Transverse colon (tissue), 4 donors: ENCODE results near the gene NECTIN1.

Experiments used
- CTCF ChIP-seq, 5 experiments: fragments of 200-600 bp in 3 of 5; fragments of 450-650 bp in 2 of 5; sonication (generic) in 3 of 5; IDR thresholded peaks; 1 replicate in 2 of 5; 2 replicates in 3 of 5; pipeline ENCODE4 v1.5.1; 2016 to 2017; ENCODE audit warnings: antibody characterized with exemption in 5 of 5, inconsistent platforms in 3 of 5, mild to moderate bottlenecking in 2 of 5, moderate library complexity in 1 of 5
- POLR2A ChIP-seq: fragments of 450-650 bp; IDR thresholded peaks from one replicate; pipeline ENCODE4 v1.6.1; 2016; ENCODE audit warnings: antibody characterized with exemption, mild to moderate bottlenecking, moderate library complexity
- POLR2AphosphoS5 ChIP-seq, 3 donors: sonication (generic); formaldehyde crosslinking; IDR thresholded peaks; one replicate each; pipeline ENCODE4 v1.6.1; 2016; ENCODE audit warnings: antibody characterized with exemption in 3 of 3

- TF ChIP-seq POLR2AphosphoS5 (IDR thresholded peaks at IDR 0.05), result no peak
- no peak for TF ChIP-seq CTCF (IDR thresholded peaks at IDR 0.05)
- no peak for TF ChIP-seq POLR2A
Measured at GRCh38 chr11:119750056-119750455, 21.1 kb upstream of the NECTIN1 start.
